ENCODE data around the gene TUBG1.
A peak's percentile ranks its signal among the peaks of the same experiment; 100 is the strongest.
"Not testable (repeated sequence)": the region's sequence is repeated elsewhere in the genome, so short reads cannot be mapped to it uniquely, and the experiment has no call there.

Gene TUBG1

DNA sequence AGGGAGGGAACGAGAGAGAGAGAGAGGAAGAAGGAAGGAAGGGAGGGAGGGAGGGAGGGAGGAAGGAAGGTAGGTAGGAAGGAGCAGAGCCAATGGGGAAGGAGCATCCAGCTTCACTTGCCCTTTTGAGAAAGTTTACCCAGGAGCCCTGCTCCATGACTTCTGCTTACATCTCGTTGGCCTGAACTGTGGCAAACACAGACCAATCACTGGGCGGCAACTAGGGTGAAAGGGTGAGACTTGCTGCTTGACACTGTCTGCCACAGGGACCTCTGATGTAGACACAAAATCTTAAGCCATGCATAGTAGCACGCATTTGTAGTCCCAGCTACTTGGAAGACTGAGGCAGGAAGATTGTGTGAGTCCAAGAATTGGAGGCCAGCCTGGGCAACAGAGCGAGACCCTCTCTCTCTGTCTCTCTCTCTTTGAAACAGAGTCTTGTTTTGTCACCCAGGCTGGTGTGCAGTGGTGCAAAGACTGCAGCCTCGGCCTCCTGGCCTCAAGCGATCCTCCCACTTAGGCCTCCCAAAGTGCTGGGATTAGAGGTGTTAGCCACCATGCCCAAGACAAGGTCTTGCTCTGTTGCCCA lies 30.1 kb downstream of the TUBG1 start:
- DNase-seq (ENCODE audit: insufficient read length): no peak
- TF ChIP-seq POLR2A (IDR thresholded peaks at IDR 0.05; ENCODE audit: low read depth, low read length) (no peak), TAF1 (IDR thresholded peaks at IDR 0.05; ENCODE audit: borderline replicate concordance, low read depth, low read length) (no peak), POLR2AphosphoS5 (IDR thresholded peaks at IDR 0.05; ENCODE audit: low read depth, low read length) (no peak)
- no peak for FAIRE-seq

DNA sequence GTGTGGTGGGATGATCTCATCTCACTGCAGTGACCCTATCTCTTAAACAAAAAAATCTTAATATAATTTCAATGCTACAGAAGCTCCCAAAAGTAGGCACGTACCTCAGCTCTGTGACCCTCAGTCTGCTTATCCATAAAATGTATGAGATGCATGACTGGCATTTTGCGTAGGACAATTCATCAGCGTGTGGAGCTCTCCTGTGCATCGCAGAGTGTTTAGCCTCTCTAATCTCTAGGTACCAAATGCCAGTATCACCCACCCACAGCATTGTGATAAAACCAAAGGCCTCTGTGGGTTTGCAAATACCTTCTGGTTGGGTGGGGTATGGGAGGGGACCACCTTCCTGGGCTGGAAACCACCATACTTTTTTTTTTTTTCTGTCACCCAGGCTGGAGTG lies 30.6 kb downstream of the TUBG1 start:
- DNase-seq (ENCODE audit: insufficient read length) (no peak), FAIRE-seq (no peak)
- TF ChIP-seq POLR2AphosphoS5 (IDR thresholded peaks at IDR 0.05; ENCODE audit: low read depth, low read length) (no peak), POLR2A (IDR thresholded peaks at IDR 0.05; ENCODE audit: low read depth, low read length) (no peak), TAF1 (IDR thresholded peaks at IDR 0.05; ENCODE audit: borderline replicate concordance, low read depth, low read length) (no peak)

DNA sequence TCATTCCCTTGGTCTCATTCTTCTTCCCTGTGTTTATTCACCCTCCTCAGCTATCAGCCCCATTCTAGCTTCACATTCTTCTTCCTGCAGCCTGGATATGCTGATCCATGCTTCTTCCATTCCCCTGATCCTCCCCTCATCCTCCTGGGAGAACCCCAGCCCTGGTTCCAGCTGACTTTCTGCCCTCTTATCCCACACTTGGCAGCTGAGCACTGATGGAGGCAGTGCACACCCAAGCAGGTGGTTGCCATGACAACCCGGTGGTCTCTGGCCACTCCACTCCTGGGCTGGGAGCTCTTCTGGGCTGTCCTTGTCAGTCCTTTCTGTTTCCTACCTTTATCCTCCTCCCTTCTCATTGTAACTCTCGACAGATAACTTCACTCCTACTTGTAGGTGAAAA lies 32.9 kb downstream of the TUBG1 start:
- DNase-seq (ENCODE audit: insufficient read length) (no peak), FAIRE-seq (no peak)
- TF ChIP-seq POLR2AphosphoS5 (IDR thresholded peaks at IDR 0.05; ENCODE audit: low read depth, low read length) (no peak), TAF1 (IDR thresholded peaks at IDR 0.05; ENCODE audit: borderline replicate concordance, low read depth, low read length) (no peak), POLR2A (IDR thresholded peaks at IDR 0.05; ENCODE audit: low read depth, low read length) (no peak)

DNA sequence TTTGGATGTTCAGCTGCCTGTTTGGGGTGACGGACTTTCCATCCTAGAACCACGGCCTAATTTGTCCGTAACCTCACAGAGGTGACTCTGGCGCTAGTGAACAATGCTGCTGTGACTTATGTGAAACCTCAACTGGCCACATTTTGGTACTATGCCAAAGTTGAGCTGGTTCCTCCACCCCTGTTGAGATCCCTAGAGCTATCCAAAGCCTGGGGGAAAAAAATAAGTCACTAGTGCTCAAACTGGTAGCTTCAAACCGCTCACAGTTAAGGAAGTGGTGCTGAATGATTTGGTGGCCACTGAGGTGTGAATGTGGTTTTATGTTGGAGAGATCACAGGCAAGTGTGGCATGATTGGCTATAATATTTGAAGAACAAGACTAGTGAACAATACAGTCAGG lies 38.3 kb downstream of the TUBG1 start:
- TF ChIP-seq POLR2AphosphoS5 (IDR thresholded peaks at IDR 0.05; ENCODE audit: low read depth, low read length) (no peak), POLR2A (IDR thresholded peaks at IDR 0.05; ENCODE audit: low read depth, low read length) (no peak), TAF1 (IDR thresholded peaks at IDR 0.05; ENCODE audit: borderline replicate concordance, low read depth, low read length) (no peak)
- FAIRE-seq: no peak
- DNase-seq (ENCODE audit: insufficient read length): no peak

DNA sequence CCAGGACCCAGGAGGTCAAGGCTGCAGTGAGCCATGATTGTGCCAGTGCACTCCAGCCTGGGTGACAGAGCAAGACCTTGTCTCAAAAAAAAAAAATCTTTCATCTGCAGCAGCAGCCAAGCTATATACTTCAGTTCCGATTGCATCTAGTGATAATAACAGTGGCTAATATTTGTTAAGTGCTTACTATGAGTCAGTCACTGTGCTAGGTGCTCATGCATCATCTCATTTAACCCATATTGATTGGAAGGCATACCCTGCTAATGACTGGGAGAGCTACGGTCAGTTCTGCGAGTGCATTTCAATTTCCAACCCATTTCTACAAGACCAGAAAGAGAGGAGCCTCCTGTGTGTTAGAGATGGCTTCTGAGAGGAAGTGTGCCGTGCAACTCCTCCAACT lies 41.9 kb downstream of the TUBG1 start:
- DNase-seq (ENCODE audit: insufficient read length) (no peak), FAIRE-seq (no peak)
- TF ChIP-seq POLR2AphosphoS5 (IDR thresholded peaks at IDR 0.05; ENCODE audit: low read depth, low read length) (no peak), TAF1 (IDR thresholded peaks at IDR 0.05; ENCODE audit: borderline replicate concordance, low read depth, low read length) (no peak), POLR2A (IDR thresholded peaks at IDR 0.05; ENCODE audit: low read depth, low read length) (no peak)

DNA sequence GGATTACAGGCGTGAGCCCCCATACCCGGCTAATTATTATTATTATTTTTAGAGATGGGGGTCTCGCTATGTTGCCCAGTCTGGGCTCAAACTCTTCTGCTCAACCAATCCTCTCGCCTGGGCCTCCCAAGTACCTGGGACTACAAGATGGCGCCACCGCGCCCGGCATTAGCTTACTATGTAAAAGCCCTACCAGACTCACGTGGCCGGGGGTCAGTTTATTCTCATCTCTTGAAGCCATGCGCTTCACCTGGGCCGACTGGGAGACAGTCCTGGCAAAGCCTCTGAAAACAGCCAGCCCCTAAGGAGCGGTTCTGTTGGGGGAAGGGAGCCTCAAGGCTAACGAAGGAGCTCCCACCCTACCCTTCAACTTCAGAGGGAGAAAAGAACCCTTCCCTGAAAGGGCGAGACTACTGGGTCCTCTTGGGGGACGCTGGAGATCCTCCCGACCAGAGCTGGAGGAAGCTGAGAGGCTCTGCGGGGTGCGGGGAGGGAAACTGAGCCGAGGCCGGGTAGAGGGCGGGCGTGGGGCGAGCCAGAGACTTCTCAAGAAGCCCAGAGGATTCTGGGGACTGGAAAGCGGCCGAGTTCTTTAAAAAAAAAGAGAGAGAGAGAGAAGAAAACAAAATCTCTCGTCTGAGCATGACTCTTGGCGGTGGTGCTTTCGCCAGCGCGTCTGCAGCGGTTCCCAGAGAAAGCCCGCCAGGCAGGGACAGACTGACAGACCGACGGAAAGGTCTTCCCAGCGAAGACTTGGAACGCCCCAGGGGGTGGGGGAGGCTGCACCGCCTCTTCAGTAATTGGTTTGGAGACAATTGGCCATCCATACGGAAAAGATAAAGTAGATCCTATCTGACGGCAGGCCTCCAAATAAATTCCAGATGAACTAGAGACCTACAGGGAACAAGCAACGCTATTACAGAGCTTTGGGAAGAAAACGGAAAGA lies 44.0 kb downstream of the TUBG1 start:
- DNase-seq (ENCODE audit: insufficient read length) (no peak), FAIRE-seq (no peak)

DNA sequence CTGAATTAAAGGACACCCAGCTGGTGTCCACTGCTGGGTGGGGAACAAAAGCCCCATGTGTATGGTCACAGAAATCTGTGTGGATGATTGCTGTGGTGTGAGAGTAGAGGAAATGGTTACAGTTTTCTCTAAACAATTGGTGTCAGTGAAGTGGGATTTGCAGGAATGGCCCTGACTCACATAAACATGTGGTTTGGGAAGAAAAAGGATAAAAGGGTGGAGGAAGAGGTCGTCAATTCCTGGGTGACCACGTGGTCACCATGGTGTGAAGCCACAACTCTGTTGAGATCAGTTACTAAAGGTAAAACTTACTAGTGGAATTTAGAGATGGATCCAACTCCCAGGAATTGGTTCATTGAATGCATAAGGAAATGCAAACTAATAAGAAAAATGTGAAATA lies 46.0 kb downstream of the TUBG1 start:
- TF ChIP-seq TAF1 (IDR thresholded peaks at IDR 0.05; ENCODE audit: borderline replicate concordance, low read depth, low read length) (no peak), POLR2AphosphoS5 (IDR thresholded peaks at IDR 0.05; ENCODE audit: low read depth, low read length) (no peak), POLR2A (IDR thresholded peaks at IDR 0.05; ENCODE audit: low read depth, low read length) (no peak)
- FAIRE-seq (no peak), DNase-seq (ENCODE audit: insufficient read length) (no peak)

More for the DNA sequence above, 44.0 kb downstream of the TUBG1 start:
- TF ChIP-seq TAF1 (IDR thresholded peaks at IDR 0.05; ENCODE audit: borderline replicate concordance, low read depth, low read length) (no peak), POLR2AphosphoS5 (IDR thresholded peaks at IDR 0.05; ENCODE audit: low read depth, low read length) (no peak), POLR2A (IDR thresholded peaks at IDR 0.05; ENCODE audit: low read depth, low read length) (no peak)

DNA sequence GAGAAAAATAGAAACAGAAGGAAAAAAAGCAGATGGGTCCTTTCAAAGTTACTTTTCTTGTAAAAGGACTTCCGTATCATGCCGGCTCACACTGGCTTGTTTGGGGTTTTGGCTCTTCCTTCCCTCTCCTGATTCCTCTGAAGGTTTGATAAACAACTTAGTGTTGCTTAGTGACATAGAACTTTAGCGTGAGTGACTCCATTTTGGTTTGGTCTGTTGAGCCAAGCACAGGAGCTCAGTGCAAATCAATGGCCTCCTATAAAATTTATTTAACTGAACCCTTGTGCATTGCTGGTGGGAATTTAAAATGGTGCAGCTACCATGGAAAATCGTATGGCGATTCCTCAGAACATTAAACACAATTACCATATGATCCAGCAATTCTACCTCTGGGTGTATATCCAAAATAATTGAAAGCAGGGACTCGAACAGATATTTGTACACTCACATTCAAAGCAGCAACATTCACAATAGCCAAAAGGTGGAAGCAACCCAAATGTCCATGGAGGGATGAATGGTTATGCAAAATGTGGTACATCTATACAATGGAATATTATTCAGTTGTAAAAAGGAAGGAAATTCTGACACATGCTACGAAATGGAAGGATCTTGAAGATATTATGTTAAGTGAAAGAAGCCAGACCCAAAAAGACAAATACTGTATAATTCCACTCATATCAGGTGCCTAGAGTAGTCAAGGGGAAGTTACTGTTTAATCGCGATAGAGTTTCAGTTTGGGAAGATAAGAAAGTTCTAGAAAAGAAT lies 48.5 kb downstream of the TUBG1 start:
- FAIRE-seq (no peak), DNase-seq (ENCODE audit: insufficient read length) (no peak)
- TF ChIP-seq POLR2AphosphoS5 (IDR thresholded peaks at IDR 0.05; ENCODE audit: low read depth, low read length) (no peak), POLR2A (IDR thresholded peaks at IDR 0.05; ENCODE audit: low read depth, low read length) (no peak), TAF1 (IDR thresholded peaks at IDR 0.05; ENCODE audit: borderline replicate concordance, low read depth, low read length) (no peak)

DNA sequence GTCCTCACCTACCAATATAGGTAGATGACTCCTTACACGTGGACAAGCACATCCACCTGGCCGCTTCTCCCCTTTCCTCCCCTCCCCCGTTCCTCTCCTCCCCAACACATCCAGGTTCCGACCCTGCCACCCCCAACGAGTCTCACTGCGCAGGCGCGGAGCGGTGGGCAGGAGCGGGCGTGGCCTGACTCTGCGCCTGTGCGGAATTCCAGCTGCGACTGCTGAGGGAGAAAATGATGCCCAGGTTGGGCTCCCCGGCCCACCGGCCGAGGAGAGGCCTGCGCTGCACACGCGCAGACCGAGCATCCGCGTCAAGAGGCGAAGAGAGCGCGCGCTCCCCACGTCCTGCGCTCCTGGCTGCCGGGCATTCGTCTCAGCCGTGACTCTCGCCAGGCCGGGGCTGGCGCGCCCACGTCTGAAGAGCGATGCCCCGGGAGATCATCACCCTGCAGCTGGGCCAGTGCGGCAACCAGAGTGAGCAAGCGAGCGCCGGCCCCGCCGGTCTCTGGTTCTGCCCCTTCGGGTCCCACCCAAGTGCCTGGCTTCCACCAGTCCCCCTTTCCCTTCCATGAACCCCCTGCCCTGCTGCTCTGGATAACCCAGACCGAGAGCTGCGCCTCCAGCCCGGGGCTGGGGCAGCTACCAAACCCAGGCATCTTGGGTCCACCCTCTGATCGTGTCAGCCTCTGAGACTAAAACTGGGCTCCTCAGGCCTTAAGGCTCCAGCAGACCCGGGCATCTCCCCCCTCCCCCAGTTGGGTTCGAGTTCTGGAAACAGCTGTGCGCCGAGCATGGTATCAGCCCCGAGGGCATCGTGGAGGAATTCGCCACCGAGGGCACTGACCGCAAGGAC lies 49.8 kb downstream of the TUBG1 start, which contains the start of gene TUBG2:
TUBG2 (plus strand) TSS at position 206 of the 853 bp plus-strand sequence; CDS start at position 426, 220 bp downstream.
- FAIRE-seq (peak; percentile 88), DNase-seq (ENCODE audit: insufficient read length) (peak; percentile 86)
- no peak for TF ChIP-seq TAF1 (IDR thresholded peaks at IDR 0.05; ENCODE audit: borderline replicate concordance, low read depth, low read length)
- TF ChIP-seq POLR2A (IDR thresholded peaks at IDR 0.05; ENCODE audit: low read depth, low read length): peak; percentile 60; the same call in 1 of the 2 replicates
- no peak for TF ChIP-seq POLR2AphosphoS5 (IDR thresholded peaks at IDR 0.05; ENCODE audit: low read depth, low read length)

DNA sequence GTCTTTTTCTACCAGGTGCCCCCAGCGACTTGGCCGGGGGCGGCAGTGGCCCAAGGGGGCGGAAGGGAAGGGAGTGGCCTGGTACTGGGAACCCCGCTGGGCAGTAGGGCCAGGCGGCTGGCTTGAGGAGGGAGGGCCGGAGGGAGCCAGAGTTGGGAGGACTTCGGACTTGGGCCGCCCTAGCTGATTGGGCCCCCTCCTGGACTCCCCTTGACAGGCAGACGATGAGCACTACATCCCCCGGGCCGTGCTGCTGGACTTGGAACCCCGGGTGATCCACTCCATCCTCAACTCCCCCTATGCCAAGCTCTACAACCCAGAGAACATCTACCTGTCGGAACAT lies 50.4 kb downstream of the TUBG1 start:
- DNase-seq (ENCODE audit: insufficient read length): not testable (repeated sequence)
- peak; percentile 85 for FAIRE-seq

Measured in GM12892 (cell line).